HepG2 (cell line): ENCODE measurements around the gene CEP83. TPM values are rescaled to one million over a fixed set of nuclear protein-coding genes. Genes with fewer than 3 reads are reported as not detected.
A peak's percentile ranks its signal among the peaks of the same experiment; 100 is the strongest.
"Not testable (repeated sequence)": the region's sequence is repeated elsewhere in the genome, so short reads cannot be mapped to it uniquely, and the experiment has no call there.

Experiments
- ATAC-seq: fragments of 200-7000 bp; cut with Tn5 transposase; 3 replicates; pipeline ENCODE4 v1.9.1; 2020; ENCODE audit warnings: mild to moderate bottlenecking, moderate library complexity
- BruUV-seq: library from RNA; stranded (reverse); fragments of 400-500 nt; replicated peaks from 2 replicates; lab custom pipeline; 2021; lab: Mats Ljungman, UMichigan
- CTCF ChIA-PET: fragments of 300-600 bp; formaldehyde crosslinking; extraction: SDS; loops from one replicate; lab custom pipeline; 2021; ENCODE audit warnings: low total read pairs, inconsistent platforms, low intra/inter-chr PET ratio; lab: Yijun Ruan, JAX
- POLR2A ChIA-PET: fragments of 350-600 bp; sonication (Branson Sonifier 250); formaldehyde crosslinking; loops from one replicate; lab custom pipeline; 2020; ENCODE audit warnings: antibody characterized with exemption, inconsistent platforms; lab: Yijun Ruan, JAX
- DNase-seq: peaks from one replicate; pipeline ENCODE4 v3.0.0-alpha.2; 2015; ENCODE audit warnings: low spot score
- FAIRE-seq: peaks from 3 replicates; lab custom pipeline; 2011; peaks lifted over from hg19 to GRCh38; lab: Jason Lieb, UNC
- H2AFZ ChIP-seq: one replicate; pipeline ENCODE4 v1.6.1; 2011; ENCODE audit warnings: low read length, inconsistent platforms
- H3K27ac ChIP-seq: fragments of 300-600 bp; 3 replicates; pipeline ENCODE4 v1.8.0; 2011; ENCODE audit warnings: mixed run types, mild to moderate bottlenecking, mixed read lengths, low read length, inconsistent platforms; ENCODE audit not compliant: insufficient read depth; ENCODE audit errors: extremely low read length
- H3K27me3 ChIP-seq, 2 experiments: fragments of 200-600 bp in 1 of 2; 2 replicates in 1 of 2; 3 replicates in 1 of 2; pipeline versions ENCODE4 v1.6.0 to v1.8.0; 2011; ENCODE audit warnings: low read length in 2 of 2, mild to moderate bottlenecking in 2 of 2, moderate library complexity in 2 of 2, inconsistent platforms in 1 of 2; ENCODE audit not compliant: insufficient read depth in 2 of 2, control insufficient read depth in 1 of 2
- H3K36me3 ChIP-seq, 2 experiments: fragments of 200-600 bp in 1 of 2; replicated peaks in 1 of 2; 2 replicates in 1 of 2; 3 replicates in 1 of 2; pipeline versions ENCODE4 v1.5.1 to v1.8.0; 2011; ENCODE audit warnings: low read length in 2 of 2, inconsistent platforms in 1 of 2; ENCODE audit not compliant: insufficient read depth in 2 of 2, control insufficient read depth in 1 of 2
- H3K4me1 ChIP-seq: 2 replicates; pipeline ENCODE4 v1.5.1; 2012; ENCODE audit warnings: low read length, inconsistent platforms; ENCODE audit not compliant: insufficient read depth
- H3K4me2 ChIP-seq: 2 replicates; pipeline ENCODE4 v1.6.0; 2011; ENCODE audit warnings: low read depth, low read length, inconsistent platforms
- H3K4me3 ChIP-seq, 3 experiments: fragments of 200-600 bp in 1 of 3; sonication (generic), shearing (Covaris generic) in 1 of 3; replicated peaks in 1 of 3; 2 replicates each; pipeline ENCODE4 v1.5.1; 2011 to 2016; ENCODE audit warnings: low read length in 3 of 3, inconsistent platforms in 2 of 3, low read depth in 2 of 3, mild to moderate bottlenecking in 2 of 3, control low read depth in 1 of 3, mixed read lengths in 1 of 3; ENCODE audit not compliant: insufficient read depth in 1 of 3
- H3K79me2 ChIP-seq: one replicate; pipeline ENCODE4 v1.6.1; 2011; ENCODE audit warnings: low read length, inconsistent platforms; ENCODE audit not compliant: insufficient read depth
- H3K9ac ChIP-seq: 2 replicates; pipeline ENCODE4 v1.6.0; 2011; ENCODE audit warnings: mild to moderate bottlenecking, low read depth, low read length, inconsistent platforms; ENCODE audit not compliant: insufficient read depth
- H3K9me3 ChIP-seq: 2 replicates; pipeline ENCODE4 v1.5.1; 2012; ENCODE audit warnings: mild to moderate bottlenecking, low read length
- H4K20me1 ChIP-seq: 2 replicates; pipeline ENCODE4 v1.6.0; 2011; ENCODE audit warnings: inconsistent platforms, mild to moderate bottlenecking, low read length, moderate library complexity; ENCODE audit not compliant: insufficient read depth
- ADNP ChIP-seq: sonication (generic); formaldehyde crosslinking; IDR thresholded peaks from 2 replicates; pipeline ENCODE4 v1.4.0; 2020; ENCODE audit warnings: missing genetic modification reagents
- CBFB ChIP-seq: sonication (generic); formaldehyde crosslinking; IDR thresholded peaks from 2 replicates; pipeline ENCODE4 v1.4.0; 2020; ENCODE audit warnings: missing genetic modification reagents
- CHD4 ChIP-seq: fragments of 200-600 bp; sonication (generic); IDR thresholded peaks from 2 replicates; pipeline ENCODE4 v1.7.0; 2017; ENCODE audit warnings: mild to moderate bottlenecking, low read length, borderline replicate concordance
- KDM1A ChIP-seq: IDR thresholded peaks from 2 replicates; pipeline ENCODE4 v1.6.1; 2016; ENCODE audit warnings: missing compliant biosample characterization
- MXD1 ChIP-seq: sonication (generic); formaldehyde crosslinking; IDR thresholded peaks from 2 replicates; pipeline ENCODE4 v1.4.0; 2020; ENCODE audit warnings: mild to moderate bottlenecking, missing genetic modification reagents
- NFYB ChIP-seq: sonication (generic); formaldehyde crosslinking; IDR thresholded peaks from 2 replicates; pipeline ENCODE4 v1.4.0; 2020; ENCODE audit warnings: missing genetic modification reagents
- ZNF703 ChIP-seq: sonication (generic); formaldehyde crosslinking; IDR thresholded peaks from 2 replicates; pipeline ENCODE4 v1.5.1; 2020; ENCODE audit warnings: missing genetic modification reagents, mild to moderate bottlenecking, moderate library complexity, borderline replicate concordance
- WGBS: methylation state at CpG from one replicate; pipeline ENCODE4 v1.1.6; 2017; ENCODE audit warnings: low lambda C conversion rate; 5-methylcytosine and 5-hydroxymethylcytosine counted together
- in situ Hi-C: cut with HindIII; loops from 2 replicates; pipeline ENCODE4 v1.10.0; 2017; ENCODE audit warnings: low pct_unique_long_range_greater_than_20kb; ENCODE audit not compliant: extremely low pct_ligation_motif_present
- intact Hi-C: fragments of 100-400 bp; cut with micrococcal nuclease; formaldehyde crosslinking; loops from one replicate; pipeline ENCODE4 v1.10.0; 2022; ENCODE audit not compliant: unreplicated experiment
- polyA plus RNA-seq, 8 experiments: library from polyadenylated mRNA; depleted of rRNA in 3 of 8; stranded (reverse) in 7 of 8; unstranded in 1 of 8; fragments of >200 nt; fragmentation: Illumina TruSeq in 4 of 8; extraction: Trizol in 4 of 8; gene quantifications; 2 replicates each; pipeline versions ENCODE4 v1.2.1 to v1.2.3, GENCODE V29; 2011 to 2016; ENCODE audit warnings: low read depth in 4 of 8, missing spikeins in 1 of 8, mixed read lengths in 1 of 8; ENCODE audit not compliant: insufficient read depth in 1 of 8
- total RNA-seq, 5 experiments: library from RNA; depleted of rRNA; stranded (reverse); fragments of >200 nt; fragmentation: Illumina TruSeq; extraction: Trizol; gene quantifications; 2 replicates each; pipeline ENCODE4 v1.2.3, GENCODE V29; 2016; ENCODE audit warnings: low read depth in 1 of 5

Gene CEP83
- total and polyA plus RNA-seq, 2 of the 13 experiments (the other 11 are each of a cell fraction or from before 2014, with no cell fraction given) = 6.2 to 19.2 TPM

DNA sequence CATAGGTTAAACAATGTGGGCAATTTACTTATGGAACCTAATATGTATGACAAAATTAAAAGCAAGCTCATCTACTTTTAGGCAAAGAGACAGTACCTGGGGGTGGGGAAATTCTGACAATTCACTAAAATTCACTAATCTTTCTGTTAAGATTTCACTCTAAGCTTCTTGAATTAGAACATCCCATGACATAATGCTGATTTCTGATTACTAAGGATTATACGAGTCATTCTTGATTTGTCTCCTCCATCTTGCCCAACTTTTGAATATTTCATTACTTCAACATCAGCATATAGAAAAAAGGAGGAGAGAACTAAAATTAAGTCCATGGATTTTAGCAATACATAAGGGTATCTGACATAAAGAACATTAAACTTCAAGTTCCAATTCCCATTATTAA, 2.4 kb downstream of the CEP83 start:
- TF ChIP-seq CBFB (CRISPR knock-in tag) (no peak), KDM1A (CRISPR knock-in tag) (no peak), MXD1 (CRISPR knock-in tag) (no peak), ADNP (CRISPR knock-in tag) (no peak), ZNF703 (CRISPR knock-in tag) (no peak), CHD4 (no peak)
- H3K4me3 ChIP-seq = no peak overlapping the region
- no peaks in the 10 kb centered on the region for H3K36me3 ChIP-seq
- CTCF ChIA-PET = no interaction called here
- intact Hi-C loops (no loop called here), in situ Hi-C loops (no loop called here)
- ATAC-seq (no peak), DNase-seq (no peak), FAIRE-seq (no peak)
- H3K27me3 ChIP-seq = no peaks in the 10 kb centered on the region; a peak in 1 of 5 replicates
- 97% methylated on average over 1 of the region's 1 CpG for WGBS
- H3K79me2 ChIP-seq = peaks cover 18% of the 10 kb centered on the region
- no peaks in the 10 kb centered on the region for H4K20me1 ChIP-seq
- no peak overlapping the region; the same call in 1 of the 2 replicates for H3K4me2 ChIP-seq
- no peak overlapping the region for H3K27ac ChIP-seq
- peaks cover 29% of the 10 kb centered on the region for H3K4me1 ChIP-seq
- no peaks in the 10 kb centered on the region for H3K9me3 ChIP-seq
- POLR2A ChIA-PET = no interaction called here
- no peak overlapping the region for H3K9ac ChIP-seq
- BruUV-seq = no TSS peak
- H2AFZ ChIP-seq = no peak overlapping the region

DNA sequence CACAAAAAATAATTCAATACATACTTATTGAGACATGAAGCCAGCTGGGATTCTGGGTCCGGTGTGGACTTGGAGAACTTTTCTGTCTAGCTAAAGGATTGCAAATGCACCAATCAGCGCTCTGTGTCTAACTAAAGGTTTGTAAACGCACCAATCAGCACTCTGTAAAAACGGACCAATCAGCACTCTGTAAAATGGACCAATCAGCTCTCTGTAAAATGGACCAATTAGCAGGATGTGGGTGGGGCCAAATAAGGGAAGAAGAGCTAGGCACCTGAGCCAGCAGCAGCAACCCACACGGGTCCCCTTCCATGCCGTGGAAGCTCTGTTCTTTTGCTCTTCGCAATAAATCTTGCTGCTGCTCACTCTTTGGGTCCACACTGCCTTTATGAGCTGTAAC, 5.3 kb downstream of the CEP83 start:
- POLR2A ChIA-PET, H3K27ac ChIP-seq, DNase-seq, H3K36me3 ChIP-seq, FAIRE-seq, ATAC-seq, H3K27me3 ChIP-seq, intact Hi-C loops, H2AFZ ChIP-seq, H3K9me3 ChIP-seq, H3K9ac ChIP-seq, H3K4me2 ChIP-seq, H4K20me1 ChIP-seq, BruUV-seq, CTCF ChIA-PET, in situ Hi-C loops, H3K4me3 ChIP-seq: not testable (repeated sequence)
- H3K79me2 ChIP-seq = peaks cover 22% of the 10 kb centered on the region
- peaks cover 18% of the 10 kb centered on the region for H3K4me1 ChIP-seq
- TF ChIP-seq NFYB (CRISPR knock-in tag) = 0 out of 2 replicates have a peak, but pooled peaks have one; percentile 30
- WGBS = 96% methylated on average over 7 of the region's 7 CpGs
